ENCODE data around the gene SLC30A2. TPM values are rescaled to one million over a fixed set of nuclear protein-coding genes. Genes with fewer than 3 reads are reported as not detected.

SLC30A2 gene
- total and polyA plus RNA-seq, 9 of the 15 experiments (the other 6 are each of a cell fraction or from before 2014, with no cell fraction given): 0.01 to 0.18 (median 0.06) TPM; not detected in 3

DNA sequence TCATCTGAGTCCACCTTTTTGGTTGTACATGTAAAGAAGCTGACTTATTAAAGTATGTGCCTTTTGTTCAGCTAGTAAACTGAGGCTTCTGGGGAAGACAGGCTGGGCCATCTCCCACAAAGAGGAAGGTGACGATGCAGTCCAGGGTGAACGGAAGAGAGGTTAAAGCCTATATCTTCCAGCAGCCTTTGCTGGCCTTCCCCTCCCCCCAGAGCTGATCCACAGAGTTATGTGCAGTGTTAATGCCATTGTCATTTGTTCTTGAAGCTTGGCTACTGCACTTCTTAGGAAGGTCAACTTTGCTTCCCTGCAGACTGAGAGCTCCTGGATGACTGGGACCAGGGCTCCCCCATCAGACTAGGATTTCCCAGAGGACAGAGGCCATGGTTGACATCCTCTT, 2.2 kb downstream of the SLC30A2 start (continued):
- TF ChIP-seq YY1 (IDR thresholded peaks at IDR 0.05; ENCODE audit: borderline replicate concordance in 1 of 3, control insufficient read depth in 1 of 3, extremely low read depth in 1 of 3, insufficient read depth in 3 of 3, insufficient read length in 1 of 3, insufficient replicate concordance in 2 of 3, low read depth in 1 of 3, low read length in 2 of 3) (peak in 1 of 3 experiments; percentile 19), TBP (optimal IDR thresholded peaks at IDR 0.05; ENCODE audit: low read depth, low read length) (peak; percentile 32), SMARCE1 (IDR thresholded peaks at IDR 0.05) (peak; percentile 12; the same call in 1 of the 2 replicates), E2F3 (CRISPR knock-in tag; IDR thresholded peaks at IDR 0.05) (0 out of 2 replicates have a peak, but pooled peaks have one; percentile 2)

GRCh38 chr1:26041978-26042377, 3.9 kb downstream of the SLC30A2 start:
- FAIRE-seq: peak; percentile 15
- Histone ChIP-seq H3K27ac (ENCODE audit: extremely low read depth, low read depth, low read length) (no peak overlapping the region), H3K4me2 (ENCODE audit: insufficient read depth, low read length) (no peak overlapping the region), H3K9ac (ENCODE audit: insufficient read depth in 1 of 2, low read depth in 2 of 2, low read length in 2 of 2) (peak overlapping the region in 1 of 2 experiments; percentile 56; a peak in 1 of 4 replicates), H3K9me1 (ENCODE audit: control insufficient read depth, insufficient read depth, low read length) (no peaks in the 10 kb centered on the region), H3K4me1 (replicated peaks in 1 of 2; ENCODE audit: control insufficient read depth in 2 of 2, insufficient read depth in 2 of 2, low read length in 2 of 2) (peaks cover 26 to 55% of the 10 kb centered on the region in 2 experiments; a peak in 4 of 5 replicates), H4K20me1 (replicated peaks; ENCODE audit: control insufficient read depth, insufficient read depth, low read length) (no peaks in the 10 kb centered on the region), H3K79me2 (ENCODE audit: control insufficient read depth, insufficient read depth, low read length) (no peaks in the 10 kb centered on the region), H3K27me3 (ENCODE audit: control insufficient read depth in 2 of 2, insufficient read depth in 2 of 2, low read length in 2 of 2) (no peaks in the 10 kb centered on the region), H3K9me3 (replicated peaks; ENCODE audit: control insufficient read depth, insufficient read depth, low read depth, low read length) (no peaks in the 10 kb centered on the region), H3K36me3 (ENCODE audit: control insufficient read depth, insufficient read depth, low read length) (no peaks in the 10 kb centered on the region), H3K4me3 (no peak overlapping the region), H2AFZ (ENCODE audit: low read depth, low read length) (no peak overlapping the region)
- CTCF ChIA-PET (ENCODE audit: low intra/inter-chr PET ratio): no interaction called here
- intact Hi-C loops (cut with micrococcal nuclease) (no loop called here), in situ Hi-C loops (cut with MboI) (loop anchor here (5.0 kb wide), 2 partner anchors 65 to 105 kb away; no protein-coding TSS in a partner anchor)
- ATAC-seq: no peak
- no peak for DNase-seq (ENCODE audit: extremely low read depth in 1 of 4, low spot score in 3 of 4)
- POLR2A ChIA-PET: interaction anchor here (0.6 to 1.4 kb wide), 5 partner anchors 43 to 147 kb away, joined by 3 to 4 read pairs (median 3); no protein-coding TSS in a partner anchor
- peak; percentile 63 for TF ChIP-seq HDAC2 (IDR thresholded peaks at IDR 0.05)
- no peak for TF ChIP-seq RBBP5 (IDR thresholded peaks at IDR 0.05; ENCODE audit: borderline replicate concordance, insufficient read depth, low read length, poor library complexity, severe bottlenecking)
- peak; percentile 63 to 83; a peak in 3 of 4 replicates for TF ChIP-seq KDM1A (IDR thresholded peaks at IDR 0.05)
- TF ChIP-seq RCOR1 (IDR thresholded peaks at IDR 0.05; ENCODE audit: borderline replicate concordance in 1 of 2, low read depth in 2 of 2, low read length in 2 of 2): 0 out of 4 replicates have a peak, but pooled peaks of 1 of the 2 experiments have one; percentile 5
- TF ChIP-seq BCOR (IDR thresholded peaks at IDR 0.05): peak; percentile 91
- TF ChIP-seq GATA2 (CRISPR knock-in tag; IDR thresholded peaks at IDR 0.05): peak; percentile 58
- peak; percentile 36; the same call in 1 of the 2 replicates for TF ChIP-seq ADNP (tag; IDR thresholded peaks at IDR 0.05)
- TF ChIP-seq ZFP36 (IDR thresholded peaks at IDR 0.05; ENCODE audit: low read depth, low read length, partially characterized antibody): peak; percentile 32
- peak; percentile 84 for TF ChIP-seq RBM25 (IDR thresholded peaks at IDR 0.05; ENCODE audit: low read depth, low read length, severe bottlenecking)
- no peak for TF ChIP-seq MBD2 (IDR thresholded peaks at IDR 0.05; ENCODE audit: borderline replicate concordance, low read depth)
- TF ChIP-seq SMAD2 (IDR thresholded peaks at IDR 0.05; ENCODE audit: low read depth, low read length): no peak
- TF ChIP-seq SMARCA5 (IDR thresholded peaks at IDR 0.05): peak; percentile 71; the same call in 1 of the 2 replicates
- BruUV-seq (replicated peaks): no TSS peak
- WGBS (ENCODE audit: insufficient coverage, low coverage, missing lambda C conversion rate): 62% methylated on average over 4 of the region's 4 CpGs
